Mononuclear cell (primary cell): ENCODE measurements around the gene SMIM44. TPM values are rescaled to one million over a fixed set of nuclear protein-coding genes. Genes with fewer than 3 reads are reported as not detected.
"Not testable (repeated sequence)": the region's sequence is repeated elsewhere in the genome, so short reads cannot be mapped to it uniquely, and the experiment has no call there.

Experiments used
- H3K27me3 ChIP-seq: 2 replicates; pipeline ENCODE4 v1.6.0; 2011; ENCODE audit warnings: low read length, control low read depth; ENCODE audit not compliant: insufficient read depth
- H3K4me1 ChIP-seq: 2 replicates; pipeline ENCODE4 v1.5.1; 2011; ENCODE audit warnings: mild to moderate bottlenecking, low read length, control low read depth; ENCODE audit not compliant: insufficient read depth
- H3K4me3 ChIP-seq: 2 replicates; pipeline ENCODE4 v1.5.1; 2011; ENCODE audit warnings: mild to moderate bottlenecking, low read length, moderate library complexity
- H3K9me3 ChIP-seq: 2 replicates; pipeline ENCODE4 v1.5.1; 2011; ENCODE audit warnings: low read depth, mild to moderate bottlenecking, control low read depth, low read length
- total RNA-seq: library from RNA; depleted of rRNA; stranded (reverse); fragments of >200 nt; gene quantifications from one replicate; pipeline ENCODE4 v1.2.3, GENCODE V29; 2012

Gene SMIM44
- total RNA-seq, 1 donor, result not detected

GRCh38 chr19:3453840-3454239, 29.4 kb downstream of the SMIM44 start:
- Histone ChIP-seq H3K4me1 (no peaks in the 10 kb centered on the region), H3K9me3 (no peaks in the 10 kb centered on the region), H3K4me3 (no peak overlapping the region), H3K27me3 (no peaks in the 10 kb centered on the region)

- H3K4me3 ChIP-seq, H3K4me1 ChIP-seq, H3K27me3 ChIP-seq, H3K9me3 ChIP-seq: not testable (repeated sequence)
Measured at GRCh38 chr19:3452942-3453214, 30.4 kb downstream of the SMIM44 start.

- Histone ChIP-seq H3K4me1 (no peaks in the 10 kb centered on the region), H3K27me3 (no peaks in the 10 kb centered on the region), H3K4me3 (no peak overlapping the region), H3K9me3 (no peaks in the 10 kb centered on the region)
Measured at GRCh38 chr19:3452171-3452941, 30.9 kb downstream of the SMIM44 start.

GRCh38 chr19:3451451-3451866, 31.8 kb downstream of the SMIM44 start:
- Histone ChIP-seq H3K4me1 (no peaks in the 10 kb centered on the region), H3K9me3 (no peaks in the 10 kb centered on the region), H3K4me3 (no peak overlapping the region), H3K27me3 (no peaks in the 10 kb centered on the region)

GRCh38 chr19:3450796-3451411, 32.3 kb downstream of the SMIM44 start:
- H3K4me3 ChIP-seq, result no peak overlapping the region
- no peaks in the 10 kb centered on the region for H3K27me3 ChIP-seq
- H3K9me3 ChIP-seq, result no peaks in the 10 kb centered on the region
- H3K4me1 ChIP-seq, result no peaks in the 10 kb centered on the region

GRCh38 chr19:3448616-3449334, 34.5 kb downstream of the SMIM44 start:
- no peaks in the 10 kb centered on the region for H3K4me1 ChIP-seq
- H3K27me3 ChIP-seq, result no peaks in the 10 kb centered on the region
- no peaks in the 10 kb centered on the region for H3K9me3 ChIP-seq
- H3K4me3 ChIP-seq, result no peak overlapping the region

GRCh38 chr19:3446657-3447056, 36.6 kb downstream of the SMIM44 start:
- H3K27me3 ChIP-seq, H3K4me3 ChIP-seq, H3K4me1 ChIP-seq, H3K9me3 ChIP-seq: not testable (repeated sequence)

- Histone ChIP-seq H3K27me3 (no peaks in the 10 kb centered on the region), H3K4me1 (no peaks in the 10 kb centered on the region), H3K4me3 (no peak overlapping the region), H3K9me3 (no peaks in the 10 kb centered on the region)
Measured at GRCh38 chr19:3444695-3445234, 38.5 kb downstream of the SMIM44 start.

GRCh38 chr19:3443840-3444694, 39.2 kb downstream of the SMIM44 start:
- no peaks in the 10 kb centered on the region for H3K9me3 ChIP-seq
- H3K4me3 ChIP-seq, result no peak overlapping the region
- no peaks in the 10 kb centered on the region for H3K4me1 ChIP-seq
- H3K27me3 ChIP-seq, result no peaks in the 10 kb centered on the region

- Histone ChIP-seq H3K27me3 (no peaks in the 10 kb centered on the region), H3K4me1 (no peaks in the 10 kb centered on the region), H3K9me3 (no peaks in the 10 kb centered on the region), H3K4me3 (no peak overlapping the region)
Measured at GRCh38 chr19:3442487-3443071, 40.7 kb downstream of the SMIM44 start.

- Histone ChIP-seq H3K4me1 (no peaks in the 10 kb centered on the region), H3K27me3 (no peaks in the 10 kb centered on the region), H3K4me3 (no peak overlapping the region), H3K9me3 (no peaks in the 10 kb centered on the region)
Measured at GRCh38 chr19:3441986-3442329, 41.3 kb downstream of the SMIM44 start.

GRCh38 chr19:3441089-3441985, 41.9 kb downstream of the SMIM44 start:
- Histone ChIP-seq H3K4me1 (no peaks in the 10 kb centered on the region), H3K27me3 (no peaks in the 10 kb centered on the region), H3K4me3 (no peak overlapping the region), H3K9me3 (no peaks in the 10 kb centered on the region)

- Histone ChIP-seq H3K9me3 (no peaks in the 10 kb centered on the region), H3K27me3 (no peaks in the 10 kb centered on the region), H3K4me1 (peaks cover 5% of the 10 kb centered on the region), H3K4me3 (no peak overlapping the region)
Measured at GRCh38 chr19:3440082-3440481, 43.2 kb downstream of the SMIM44 start.
